K562 (cell line): ENCODE measurements around the gene UBE2QL1. TPM values are rescaled to one million over a fixed set of nuclear protein-coding genes. Genes with fewer than 3 reads are reported as not detected.

Experiments
- ATAC-seq: fragments of 200-7000 bp; cut with Tn5 transposase; 3 replicates; pipeline ENCODE4 v1.9.1; 2020; ENCODE audit warnings: moderate library complexity
- BruUV-seq: library from RNA; stranded (reverse); fragments of 400-500 nt; replicated peaks from 2 replicates; lab custom pipeline; 2021; lab: Mats Ljungman, UMichigan
- CTCF ChIA-PET: fragments of 300-600 bp; formaldehyde crosslinking; extraction: SDS; loops from one replicate; lab custom pipeline; 2021; ENCODE audit warnings: low intra/inter-chr PET ratio; lab: Yijun Ruan, JAX
- POLR2A ChIA-PET: fragments of 300-600, 350-650 bp; sonication (Branson Sonifier 250); formaldehyde crosslinking; extraction: SDS; loops from one replicate; lab custom pipeline; 2021; ENCODE audit warnings: antibody characterized with exemption, inconsistent platforms; lab: Yijun Ruan, JAX
- DNase-seq, 4 experiments: peaks; one replicate each; pipeline versions ENCODE4 v3.0.0 to v3.0.0-alpha.2; 2011 to 2018; ENCODE audit warnings: low spot score in 3 of 4, mixed read lengths in 3 of 4; ENCODE audit errors: extremely low read depth in 1 of 4
- FAIRE-seq: peaks from 2 replicates; lab custom pipeline; 2011; peaks lifted over from hg19 to GRCh38; lab: Jason Lieb, UNC
- H2AFZ ChIP-seq: 2 replicates; pipeline ENCODE4 v1.6.0; 2011; ENCODE audit warnings: low read depth, low read length, control low read depth, inconsistent platforms
- H3K27ac ChIP-seq: fragments of 200-600 bp; 3 replicates; pipeline ENCODE4 v1.8.0; 2011; ENCODE audit warnings: low read depth, mild to moderate bottlenecking, control low read depth, inconsistent platforms, low read length, moderate library complexity, mixed read lengths; ENCODE audit errors: extremely low read depth
- H3K27me3 ChIP-seq, 2 experiments: fragments of 300-600 bp in 1 of 2; 2 replicates in 1 of 2; 3 replicates in 1 of 2; pipeline versions ENCODE4 v1.6.0 to v1.8.0; 2011; ENCODE audit warnings: inconsistent platforms in 2 of 2, low read length in 2 of 2, mild to moderate bottlenecking in 1 of 2, mixed read lengths in 1 of 2, moderate library complexity in 1 of 2; ENCODE audit not compliant: control insufficient read depth in 2 of 2, insufficient read depth in 2 of 2
- H3K36me3 ChIP-seq: fragments of 300-600 bp; 3 replicates; pipeline ENCODE4 v1.8.0; 2011; ENCODE audit warnings: mild to moderate bottlenecking, low read length, inconsistent platforms; ENCODE audit not compliant: control insufficient read depth, insufficient read depth
- H3K4me1 ChIP-seq, 2 experiments: fragments of 200-600 bp in 1 of 2; replicated peaks in 1 of 2; 2 replicates in 1 of 2; 3 replicates in 1 of 2; pipeline versions ENCODE4 v1.5.1 to v1.8.0; 2011; ENCODE audit warnings: inconsistent platforms in 2 of 2, low read length in 2 of 2, mild to moderate bottlenecking in 1 of 2, mixed read lengths in 1 of 2, moderate library complexity in 1 of 2; ENCODE audit not compliant: control insufficient read depth in 2 of 2, insufficient read depth in 2 of 2
- H3K4me2 ChIP-seq: 2 replicates; pipeline ENCODE4 v1.6.1; 2011; ENCODE audit warnings: low read length, control low read depth, inconsistent platforms, mixed read lengths; ENCODE audit not compliant: insufficient read depth
- H3K4me3 ChIP-seq: fragments of 200-600 bp; sonication (generic), shearing (Covaris generic); 2 replicates; pipeline ENCODE4 v1.5.1; 2016; ENCODE audit warnings: control low read depth, inconsistent platforms
- H3K79me2 ChIP-seq: fragments of 200-600 bp; 3 replicates; pipeline ENCODE4 v1.8.0; 2011; ENCODE audit warnings: low read length, inconsistent platforms; ENCODE audit not compliant: control insufficient read depth, insufficient read depth
- H3K9ac ChIP-seq, 2 experiments: 2 replicates each; pipeline versions ENCODE4 v1.6.0 to v1.6.1; 2011; ENCODE audit warnings: low read depth in 2 of 2, low read length in 2 of 2, control low read depth in 1 of 2, inconsistent platforms in 1 of 2, mild to moderate bottlenecking in 1 of 2, mixed read lengths in 1 of 2; ENCODE audit not compliant: insufficient read depth in 1 of 2
- H3K9me1 ChIP-seq: one replicate; pipeline ENCODE4 v1.6.0; 2011; ENCODE audit warnings: inconsistent platforms, mild to moderate bottlenecking, low read length, moderate library complexity; ENCODE audit not compliant: control insufficient read depth, insufficient read depth
- H3K9me3 ChIP-seq: replicated peaks from 2 replicates; pipeline ENCODE4 v1.5.1; 2011; ENCODE audit warnings: low read depth, low read length, inconsistent platforms; ENCODE audit not compliant: control insufficient read depth, insufficient read depth
- H4K20me1 ChIP-seq: replicated peaks from 2 replicates; pipeline ENCODE4 v1.6.1; 2011; ENCODE audit warnings: low read length, inconsistent platforms, mixed read lengths; ENCODE audit not compliant: control insufficient read depth, insufficient read depth
- CEBPG ChIP-seq, 3 experiments: fragments of 200-800 bp in 1 of 3; sonication (Bioruptor generic) in 1 of 3; sonication (generic) in 1 of 3; formaldehyde crosslinking in 1 of 3; IDR thresholded peaks in 2 of 3; conservative IDR thresholded peaks in 1 of 3; 2 replicates each; pipeline versions ENCODE4 v1.6.1 to v1.8.0; 2016 to 2022; ENCODE audit warnings: missing compliant biosample characterization in 2 of 3, missing genetic modification characterization in 2 of 3, mild to moderate bottlenecking in 1 of 3, missing genetic modification reagents in 1 of 3
- WGBS: fragments of 100-300 bp; shearing (Covaris generic); methylation state at CpG from one replicate; pipeline ENCODE4 v1.1.6; 2016; ENCODE audit warnings: low coverage, mixed read lengths; ENCODE audit not compliant: insufficient coverage; ENCODE audit errors: missing lambda C conversion rate; 5-methylcytosine and 5-hydroxymethylcytosine counted together
- in situ Hi-C: fragments of 300-500 bp; cut with MboI; formaldehyde crosslinking; loops from 4 replicates; pipeline ENCODE4 v1.15.0; 2018; ENCODE audit warnings: inconsistent platforms, mixed read lengths
- intact Hi-C: fragments of 100-400 bp; cut with micrococcal nuclease; formaldehyde crosslinking; loops from 2 replicates; pipeline ENCODE4 v1.14.2; 2022
- polyA plus RNA-seq, 8 experiments: library from polyadenylated mRNA; depleted of rRNA in 4 of 8; stranded (reverse) in 5 of 8; unstranded in 3 of 8; fragments of >200 nt; fragmentation: Nextera tagmentation in 2 of 8; fragmentation: Illumina TruSeq in 1 of 8; extraction: Ambion mirVana in 2 of 8; extraction: Trizol in 1 of 8; gene quantifications; 2 replicates each; pipeline versions ENCODE4 v1.2.1 to v1.2.3, GENCODE V29; 2011 to 2014; ENCODE audit warnings: inconsistent platforms in 1 of 8, missing spikeins in 1 of 8
- total RNA-seq, 7 experiments: library from RNA; depleted of rRNA in 6 of 7; stranded (reverse); fragments of >200 nt in 6 of 7; fragmentation: Illumina TruSeq in 2 of 7; extraction: Trizol in 2 of 7; gene quantifications; 2 replicates each; pipeline versions ENCODE4 v1.2.1 to v1.2.3, GENCODE V29; 2011 to 2021; ENCODE audit warnings: low replicate concordance in 1 of 7
- TF ChIP-seq, protein P1 (sequence below): fragments of 450-650 bp; IDR thresholded peaks from 2 replicates; pipeline ENCODE4 v1.6.1; 2016; ENCODE audit warnings: mild to moderate bottlenecking, moderate library complexity

Gene UBE2QL1
- total and polyA plus RNA-seq, 9 of the 15 experiments (the other 6 are each of a cell fraction or from before 2014, with no cell fraction given): not detected

DNA sequence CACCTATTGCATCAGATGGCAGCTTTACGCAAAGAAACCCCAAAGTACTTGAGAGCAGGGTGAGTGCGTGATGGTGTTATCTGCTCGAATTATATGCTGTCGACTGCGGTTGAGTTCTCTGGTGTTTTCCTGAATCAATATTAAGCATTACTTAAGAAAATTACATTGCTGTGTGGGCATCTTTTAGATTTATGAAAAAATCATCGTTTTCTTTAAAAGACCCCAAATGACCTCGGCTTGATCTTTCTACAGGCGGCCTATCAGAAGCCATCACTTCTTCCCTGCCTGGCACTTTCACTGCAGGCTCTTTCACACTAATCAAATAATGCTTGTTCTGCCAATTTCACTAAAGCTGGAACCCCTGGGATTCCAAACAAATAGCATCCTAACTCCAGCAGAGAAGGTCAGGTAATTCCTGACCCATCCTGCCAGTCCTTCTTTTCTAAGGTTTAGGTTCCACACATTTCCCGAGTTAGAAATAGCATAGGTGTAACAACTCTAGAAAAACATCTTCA lies 1.7 kb downstream of the UBE2QL1 start:
- Histone ChIP-seq H3K27me3 (peaks cover 22 to 58% of the 10 kb centered on the region in 2 experiments), H3K4me3 (no peak overlapping the region), H3K9me3 (peaks cover 7% of the 10 kb centered on the region; the same call in 1 of the 2 replicates), H3K79me2 (no peaks in the 10 kb centered on the region), H3K9me1 (no peaks in the 10 kb centered on the region), H4K20me1 (no peaks in the 10 kb centered on the region), H3K27ac (no peak overlapping the region), H3K9ac (no peak overlapping the region), H3K4me1 (peaks cover 0 to 5% of the 10 kb centered on the region in 2 experiments; a peak in 1 of 5 replicates), H3K36me3 (no peaks in the 10 kb centered on the region), H3K4me2 (no peak overlapping the region), H2AFZ (no peak overlapping the region)
- TF ChIP-seq, protein P1, sequence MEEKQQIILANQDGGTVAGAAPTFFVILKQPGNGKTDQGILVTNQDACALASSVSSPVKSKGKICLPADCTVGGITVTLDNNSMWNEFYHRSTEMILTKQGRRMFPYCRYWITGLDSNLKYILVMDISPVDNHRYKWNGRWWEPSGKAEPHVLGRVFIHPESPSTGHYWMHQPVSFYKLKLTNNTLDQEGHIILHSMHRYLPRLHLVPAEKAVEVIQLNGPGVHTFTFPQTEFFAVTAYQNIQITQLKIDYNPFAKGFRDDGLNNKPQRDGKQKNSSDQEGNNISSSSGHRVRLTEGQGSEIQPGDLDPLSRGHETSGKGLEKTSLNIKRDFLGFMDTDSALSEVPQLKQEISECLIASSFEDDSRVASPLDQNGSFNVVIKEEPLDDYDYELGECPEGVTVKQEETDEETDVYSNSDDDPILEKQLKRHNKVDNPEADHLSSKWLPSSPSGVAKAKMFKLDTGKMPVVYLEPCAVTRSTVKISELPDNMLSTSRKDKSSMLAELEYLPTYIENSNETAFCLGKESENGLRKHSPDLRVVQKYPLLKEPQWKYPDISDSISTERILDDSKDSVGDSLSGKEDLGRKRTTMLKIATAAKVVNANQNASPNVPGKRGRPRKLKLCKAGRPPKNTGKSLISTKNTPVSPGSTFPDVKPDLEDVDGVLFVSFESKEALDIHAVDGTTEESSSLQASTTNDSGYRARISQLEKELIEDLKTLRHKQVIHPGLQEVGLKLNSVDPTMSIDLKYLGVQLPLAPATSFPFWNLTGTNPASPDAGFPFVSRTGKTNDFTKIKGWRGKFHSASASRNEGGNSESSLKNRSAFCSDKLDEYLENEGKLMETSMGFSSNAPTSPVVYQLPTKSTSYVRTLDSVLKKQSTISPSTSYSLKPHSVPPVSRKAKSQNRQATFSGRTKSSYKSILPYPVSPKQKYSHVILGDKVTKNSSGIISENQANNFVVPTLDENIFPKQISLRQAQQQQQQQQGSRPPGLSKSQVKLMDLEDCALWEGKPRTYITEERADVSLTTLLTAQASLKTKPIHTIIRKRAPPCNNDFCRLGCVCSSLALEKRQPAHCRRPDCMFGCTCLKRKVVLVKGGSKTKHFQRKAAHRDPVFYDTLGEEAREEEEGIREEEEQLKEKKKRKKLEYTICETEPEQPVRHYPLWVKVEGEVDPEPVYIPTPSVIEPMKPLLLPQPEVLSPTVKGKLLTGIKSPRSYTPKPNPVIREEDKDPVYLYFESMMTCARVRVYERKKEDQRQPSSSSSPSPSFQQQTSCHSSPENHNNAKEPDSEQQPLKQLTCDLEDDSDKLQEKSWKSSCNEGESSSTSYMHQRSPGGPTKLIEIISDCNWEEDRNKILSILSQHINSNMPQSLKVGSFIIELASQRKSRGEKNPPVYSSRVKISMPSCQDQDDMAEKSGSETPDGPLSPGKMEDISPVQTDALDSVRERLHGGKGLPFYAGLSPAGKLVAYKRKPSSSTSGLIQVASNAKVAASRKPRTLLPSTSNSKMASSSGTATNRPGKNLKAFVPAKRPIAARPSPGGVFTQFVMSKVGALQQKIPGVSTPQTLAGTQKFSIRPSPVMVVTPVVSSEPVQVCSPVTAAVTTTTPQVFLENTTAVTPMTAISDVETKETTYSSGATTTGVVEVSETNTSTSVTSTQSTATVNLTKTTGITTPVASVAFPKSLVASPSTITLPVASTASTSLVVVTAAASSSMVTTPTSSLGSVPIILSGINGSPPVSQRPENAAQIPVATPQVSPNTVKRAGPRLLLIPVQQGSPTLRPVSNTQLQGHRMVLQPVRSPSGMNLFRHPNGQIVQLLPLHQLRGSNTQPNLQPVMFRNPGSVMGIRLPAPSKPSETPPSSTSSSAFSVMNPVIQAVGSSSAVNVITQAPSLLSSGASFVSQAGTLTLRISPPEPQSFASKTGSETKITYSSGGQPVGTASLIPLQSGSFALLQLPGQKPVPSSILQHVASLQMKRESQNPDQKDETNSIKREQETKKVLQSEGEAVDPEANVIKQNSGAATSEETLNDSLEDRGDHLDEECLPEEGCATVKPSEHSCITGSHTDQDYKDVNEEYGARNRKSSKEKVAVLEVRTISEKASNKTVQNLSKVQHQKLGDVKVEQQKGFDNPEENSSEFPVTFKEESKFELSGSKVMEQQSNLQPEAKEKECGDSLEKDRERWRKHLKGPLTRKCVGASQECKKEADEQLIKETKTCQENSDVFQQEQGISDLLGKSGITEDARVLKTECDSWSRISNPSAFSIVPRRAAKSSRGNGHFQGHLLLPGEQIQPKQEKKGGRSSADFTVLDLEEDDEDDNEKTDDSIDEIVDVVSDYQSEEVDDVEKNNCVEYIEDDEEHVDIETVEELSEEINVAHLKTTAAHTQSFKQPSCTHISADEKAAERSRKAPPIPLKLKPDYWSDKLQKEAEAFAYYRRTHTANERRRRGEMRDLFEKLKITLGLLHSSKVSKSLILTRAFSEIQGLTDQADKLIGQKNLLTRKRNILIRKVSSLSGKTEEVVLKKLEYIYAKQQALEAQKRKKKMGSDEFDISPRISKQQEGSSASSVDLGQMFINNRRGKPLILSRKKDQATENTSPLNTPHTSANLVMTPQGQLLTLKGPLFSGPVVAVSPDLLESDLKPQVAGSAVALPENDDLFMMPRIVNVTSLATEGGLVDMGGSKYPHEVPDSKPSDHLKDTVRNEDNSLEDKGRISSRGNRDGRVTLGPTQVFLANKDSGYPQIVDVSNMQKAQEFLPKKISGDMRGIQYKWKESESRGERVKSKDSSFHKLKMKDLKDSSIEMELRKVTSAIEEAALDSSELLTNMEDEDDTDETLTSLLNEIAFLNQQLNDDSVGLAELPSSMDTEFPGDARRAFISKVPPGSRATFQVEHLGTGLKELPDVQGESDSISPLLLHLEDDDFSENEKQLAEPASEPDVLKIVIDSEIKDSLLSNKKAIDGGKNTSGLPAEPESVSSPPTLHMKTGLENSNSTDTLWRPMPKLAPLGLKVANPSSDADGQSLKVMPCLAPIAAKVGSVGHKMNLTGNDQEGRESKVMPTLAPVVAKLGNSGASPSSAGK: no peak
- TF ChIP-seq CEBPG (CRISPR knock-in tag; IDR thresholded peaks at IDR 0.05) (no peak), CEBPG (tag; conservative IDR thresholded peaks at IDR 0.05 in 1 of 2, IDR thresholded peaks at IDR 0.05 in 1 of 2) (peak; percentile 48 to 49; a peak in 2 of 4 replicates)
- WGBS: under 1% methylated on average over 9 of the region's 9 CpGs
- DNase-seq (no peak), FAIRE-seq (no peak), ATAC-seq (no peak)
- POLR2A ChIA-PET: no interaction called here
- no TSS peak for BruUV-seq
- intact Hi-C loops: no loop called here
- in situ Hi-C loops: no loop called here
- CTCF ChIA-PET: no interaction called here
